B cell (primary cell): ENCODE results near the gene FADS1. TPM values are rescaled to one million over a fixed set of nuclear protein-coding genes. Genes with fewer than 3 reads are reported as not detected.

Source experiments
- ATAC-seq: fragments of 200-7000 bp; cut with Tn5 transposase; one replicate; pipeline ENCODE4 v1.10.0; 2021; ENCODE audit warnings: low read depth, mild to moderate bottlenecking, moderate number of reproducible peaks, moderate library complexity
- CTCF ChIA-PET: fragments of 350-600 bp; sonication (Branson Sonifier 250); formaldehyde crosslinking; loops from one replicate; lab custom pipeline; 2021; ENCODE audit warnings: antibody characterized with exemption, inconsistent platforms; lab: Charles Lee
- POLR2A ChIA-PET: fragments of 350-600 bp; sonication (Branson Sonifier 250); formaldehyde crosslinking; loops from one replicate; lab custom pipeline; 2021; ENCODE audit warnings: antibody characterized with exemption; lab: Charles Lee
- DNase-seq: peaks from one replicate; pipeline ENCODE4 v3.0.0; 2013
- H2AFZ ChIP-seq: 2 replicates; pipeline ENCODE4 v1.6.1; 2012; ENCODE audit warnings: mild to moderate bottlenecking, low read depth, low read length; ENCODE audit not compliant: insufficient read depth, poor library complexity, severe bottlenecking
- H3K27ac ChIP-seq, 2 donors: 1 replicate in 1 of 2; 2 replicates in 1 of 2; pipeline ENCODE4 v1.5.1; 2012 to 2013; ENCODE audit warnings: low read length in 2 of 2, mild to moderate bottlenecking in 2 of 2, moderate library complexity in 1 of 2
- H3K27me3 ChIP-seq, 4 experiments: fragments of 200-600 bp in 1 of 4; sonication (generic) in 1 of 4; replicated peaks in 1 of 4; 1 replicate in 2 of 4; 2 replicates in 2 of 4; pipeline versions ENCODE4 v1.6.1 to v1.7.0; 2013 to 2016; ENCODE audit warnings: low read length in 3 of 4, mild to moderate bottlenecking in 2 of 4, mixed read lengths in 1 of 4, moderate library complexity in 1 of 4; ENCODE audit not compliant: insufficient read depth in 4 of 4, control insufficient read depth in 3 of 4; ENCODE audit errors: control extremely low read depth in 1 of 4
- H3K36me3 ChIP-seq, 2 experiments: replicated peaks in 1 of 2; 1 replicate in 1 of 2; 2 replicates in 1 of 2; pipeline versions ENCODE4 v1.6.1 to v1.7.1; 2013; ENCODE audit warnings: low read length in 1 of 2; ENCODE audit not compliant: insufficient read depth in 2 of 2, control insufficient read depth in 1 of 2; ENCODE audit errors: control extremely low read depth in 1 of 2, extremely low read depth in 1 of 2
- H3K4me1 ChIP-seq, 2 donors: fragments of 200-600 bp in 1 of 2; sonication (generic) in 1 of 2; 1 replicate in 1 of 2; 2 replicates in 1 of 2; pipeline versions ENCODE4 v1.5.1 to v1.6.1; 2013 to 2017; ENCODE audit warnings: low read length in 2 of 2; ENCODE audit not compliant: control insufficient read depth in 2 of 2, insufficient read depth in 2 of 2
- H3K4me2 ChIP-seq: replicated peaks from 2 replicates; pipeline ENCODE3; 2012; ENCODE audit warnings: mild to moderate bottlenecking, low read depth, low read length; ENCODE audit not compliant: poor library complexity, severe bottlenecking
- H3K4me3 ChIP-seq, 5 experiments: fragments of 200-600 bp in 1 of 5; sonication (generic) in 1 of 5; 1 replicate in 3 of 5; 2 replicates in 2 of 5; pipeline versions ENCODE4 v1.5.1 to v1.7.0; 2011 to 2016; ENCODE audit warnings: low read length in 4 of 5, mild to moderate bottlenecking in 4 of 5, low read depth in 2 of 5, control low read depth in 1 of 5, moderate library complexity in 1 of 5; ENCODE audit not compliant: insufficient read depth in 1 of 5; ENCODE audit errors: control extremely low read depth in 1 of 5, extremely low read depth in 1 of 5
- H3K79me2 ChIP-seq: fragments of 200-600 bp; sonication (generic); one replicate; pipeline ENCODE4 v1.6.0; 2016; ENCODE audit warnings: low read length; ENCODE audit not compliant: control insufficient read depth, insufficient read depth
- H3K9ac ChIP-seq: fragments of 200-600 bp; sonication (generic); 2 replicates; pipeline ENCODE4 v1.6.1; 2017; ENCODE audit warnings: mild to moderate bottlenecking, low read length, moderate library complexity
- H3K9me3 ChIP-seq, 3 donors: one replicate each; pipeline versions ENCODE4 v1.6.1 to v1.7.1; 2013; ENCODE audit warnings: low read length in 2 of 3; ENCODE audit not compliant: control insufficient read depth in 2 of 3, insufficient read depth in 1 of 3; ENCODE audit errors: control extremely low read depth in 1 of 3
- H4K20me1 ChIP-seq: 2 replicates; pipeline ENCODE4 v1.6.0; 2012; ENCODE audit warnings: mild to moderate bottlenecking, low read length; ENCODE audit not compliant: insufficient read depth, control insufficient read depth, poor library complexity, severe bottlenecking
- H3K27ac Mint-ChIP-seq: one replicate; pipeline ENCODE4 v1.8.0; 2021; ENCODE audit warnings: mixed read lengths
- H3K27me3 Mint-ChIP-seq: one replicate; pipeline ENCODE4 v1.8.0; 2021; ENCODE audit warnings: mixed read lengths
- H3K4me1 Mint-ChIP-seq: one replicate; pipeline ENCODE4 v1.8.0; 2021; ENCODE audit warnings: mixed read lengths
- H3K4me3 Mint-ChIP-seq: one replicate; pipeline ENCODE4 v1.8.0; 2021; ENCODE audit warnings: mixed read lengths
- H3K9me3 Mint-ChIP-seq: one replicate; pipeline ENCODE4 v1.8.0; 2022; ENCODE audit warnings: mixed read lengths; ENCODE audit not compliant: insufficient read depth
- CTCF ChIP-seq: fragments of 200-600 bp; IDR thresholded peaks from one replicate; pipeline ENCODE4 v1.8.0; 2022; ENCODE audit warnings: antibody characterized with exemption, mild to moderate bottlenecking
- EZH2 ChIP-seq: IDR thresholded peaks from 2 replicates; pipeline ENCODE4 v1.6.1; 2012; ENCODE audit warnings: borderline replicate concordance, low read depth, mild to moderate bottlenecking, moderate library complexity, low read length; ENCODE audit not compliant: insufficient read depth, poor library complexity, severe bottlenecking
- WGBS: methylation state at CpG from one replicate; pipeline ENCODE4 v1.1.5; 2013; ENCODE audit warnings: missing lambda C conversion rate; ENCODE audit not compliant: insufficient coverage; 5-methylcytosine and 5-hydroxymethylcytosine counted together
- intact Hi-C: fragments of 100-400 bp; cut with micrococcal nuclease; formaldehyde crosslinking; loops from one replicate; pipeline ENCODE4 v1.10.0; 2022
- polyA plus RNA-seq: library from polyadenylated mRNA; depleted of rRNA; stranded (reverse); fragments of >200 nt; gene quantifications from 2 replicates; pipeline ENCODE4 v1.2.3, GENCODE V29; 2012
- total RNA-seq, 2 donors: library from RNA; stranded (reverse); fragments of 120-200 nt in 1 of 2; gene quantifications; 1 replicate in 1 of 2; 2 replicates in 1 of 2; pipeline versions ENCODE4 v1.2.3 to v1.2.4, GENCODE V29; 2013 to 2022

Gene FADS1
- total and polyA plus RNA-seq, 2 donors (not counting 1 experiment from before 2014, with no cell fraction given): 0.39 to 15.6 TPM

- no peak for TF ChIP-seq CTCF
- TF ChIP-seq EZH2: no peak
- H3K79me2 ChIP-seq: no peaks in the 10 kb centered on the region
- peaks cover 0 to 6% (median 0%) of the 10 kb centered on the region in 3 donors for H3K9me3 ChIP-seq
- H2AFZ ChIP-seq: no peak overlapping the region
- H3K9ac ChIP-seq: no peak overlapping the region
- CTCF ChIA-PET: interaction anchor here (0.6 to 2.3 kb wide), 4 partner anchors 9 to 271 kb away, joined by 3 to 5 read pairs (median 4); no protein-coding TSS in a partner anchor
- whole genome bisulfite sequencing: 92% methylated on average over 5 of the region's 8 CpGs
- no peaks in the 10 kb centered on the region for H3K27me3 Mint-ChIP-seq
- H3K4me3 Mint-ChIP-seq: no peak overlapping the region
- H3K4me1 Mint-ChIP-seq: peaks cover 7% of the 10 kb centered on the region
- POLR2A ChIA-PET: no interaction called here
- DNase-seq (no peak), ATAC-seq (no peak)
- H3K27me3 ChIP-seq: peaks cover 0 to 6% (median under 1%) of the 10 kb centered on the region in 4 experiments
- H3K27ac ChIP-seq: no peak overlapping the region
- H3K9me3 Mint-ChIP-seq: no peaks in the 10 kb centered on the region
- no peaks in the 10 kb centered on the region for H3K36me3 ChIP-seq
- intact Hi-C loops: no loop called here
- no peak overlapping the region for H3K4me3 ChIP-seq
- H3K27ac Mint-ChIP-seq: no peak overlapping the region
- H3K4me2 ChIP-seq: no peak overlapping the region
- no peaks in the 10 kb centered on the region for H4K20me1 ChIP-seq
- peaks cover 6 to 12% of the 10 kb centered on the region in 2 donors for H3K4me1 ChIP-seq
Observed at GRCh38 chr11:61810671-61811175, 6.1 kb downstream of the FADS1 start.

- no peaks in the 10 kb centered on the region for H3K4me1 Mint-ChIP-seq
- no peak overlapping the region for H3K4me3 Mint-ChIP-seq
- H3K27me3 Mint-ChIP-seq: no peaks in the 10 kb centered on the region
- intact Hi-C loops: no loop called here
- Histone ChIP-seq H3K27ac (no peak overlapping the region), H3K9me3 (no peaks in the 10 kb centered on the region), H3K79me2 (peaks cover 5% of the 10 kb centered on the region), H3K27me3 (no peaks in the 10 kb centered on the region), H3K36me3 (no peaks in the 10 kb centered on the region), H2AFZ (no peak overlapping the region), H4K20me1 (no peaks in the 10 kb centered on the region), H3K4me2 (no peak overlapping the region), H3K4me3 (no peak overlapping the region), H3K9ac (no peak overlapping the region), H3K4me1 (no peaks in the 10 kb centered on the region)
- no peaks in the 10 kb centered on the region for H3K9me3 Mint-ChIP-seq
- TF ChIP-seq EZH2 (no peak), CTCF (no peak)
- no peak for ATAC-seq
- ChIA-PET POLR2A (no interaction called here), CTCF (interaction anchor here (1.6 to 3.9 kb wide), 3 partner anchors 10 to 301 kb away, joined by 3 to 29 read pairs (median 8); no protein-coding TSS in a partner anchor)
- 100% methylated on average over 4 of the region's 5 CpGs for WGBS
- no peak overlapping the region for H3K27ac Mint-ChIP-seq
- no peak for DNase-seq
Observed at GRCh38 chr11:61806785-61807184, 10.0 kb downstream of the FADS1 start.
